GM18868 (cell line): ENCODE data around the gene TMC3.

Source experiments
- ATAC-seq: cut with Tn5 transposase; IDR thresholded peaks from one replicate; pipeline ENCODE4 v1.9.1; 2021; ENCODE audit warnings: mild to moderate bottlenecking, moderate library complexity; ENCODE audit not compliant: unreplicated experiment

Gene TMC3

GRCh38 chr15:81301385-81301784, 72.6 kb downstream of the TMC3 start:
- ATAC-seq, result no peak

GRCh38 chr15:81299630-81300273, 74.3 kb downstream of the TMC3 start:
- no peak for ATAC-seq

DNA sequence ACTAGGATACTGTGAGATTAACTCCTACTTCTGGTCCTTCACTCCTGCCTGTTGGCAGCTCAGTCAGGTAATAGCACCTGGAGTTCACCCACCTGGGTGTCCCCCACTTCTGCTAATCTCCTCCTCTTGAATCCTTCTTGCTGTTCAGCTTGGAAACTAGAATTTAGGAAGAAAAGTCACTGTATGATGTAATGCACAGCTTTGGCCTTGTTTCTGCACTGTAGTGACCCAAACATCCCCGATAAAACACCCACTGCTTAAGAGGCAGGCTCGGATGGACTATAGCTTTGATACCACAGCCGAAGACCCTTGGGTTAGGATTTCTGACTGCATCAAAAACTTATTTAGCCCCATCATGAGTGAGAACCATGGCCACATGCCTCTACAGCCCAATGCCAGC, 74.9 kb downstream of the TMC3 start:
- ATAC-seq, result no peak

DNA sequence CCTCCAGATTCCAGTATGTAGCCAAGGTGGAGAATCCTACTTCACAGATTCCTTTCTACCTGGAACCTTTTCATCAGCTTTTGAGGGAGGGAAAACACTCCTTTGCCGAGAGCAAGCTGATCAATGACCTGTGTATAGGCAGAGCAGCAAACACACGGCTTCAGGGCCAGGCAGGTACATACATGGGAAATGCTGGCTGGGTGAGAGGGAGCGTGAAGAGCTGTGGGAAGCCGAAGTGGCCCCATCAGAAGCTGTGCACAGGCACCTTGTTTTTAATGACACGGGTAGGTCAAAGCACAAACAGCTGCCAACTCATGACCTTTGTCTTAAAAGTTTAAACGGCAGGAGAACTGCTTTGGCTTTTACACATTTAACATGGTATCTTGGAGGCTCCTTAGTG, 75.4 kb downstream of the TMC3 start:
- no peak for ATAC-seq

- no peak for ATAC-seq
Measured at GRCh38 chr15:81297603-81298575, 76.1 kb downstream of the TMC3 start.

- no peak for ATAC-seq
Measured at GRCh38 chr15:81297147-81297572, 76.9 kb downstream of the TMC3 start.

GRCh38 chr15:81296673-81297072, 77.3 kb downstream of the TMC3 start:
- peak; percentile 38 for ATAC-seq

DNA sequence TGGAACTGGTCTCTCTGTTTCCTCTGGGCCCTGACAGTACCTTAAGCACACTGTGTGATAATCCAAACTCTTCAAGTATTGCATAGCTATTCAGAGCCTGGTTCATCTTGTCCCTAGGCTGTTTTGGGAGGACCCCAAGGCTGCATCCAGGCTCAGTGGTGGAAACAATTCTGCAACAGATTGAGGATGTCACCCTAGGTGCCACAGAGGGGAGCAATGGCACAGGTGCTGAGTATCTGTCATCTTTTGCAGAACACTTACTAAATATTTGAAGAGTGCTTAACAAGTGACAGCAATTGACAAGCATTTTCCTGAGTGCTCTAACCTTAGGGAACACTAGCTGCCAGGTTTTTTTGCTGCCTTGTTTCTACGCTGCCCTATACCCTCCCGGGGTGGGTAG, 77.8 kb downstream of the TMC3 start:
- no peak for ATAC-seq

DNA sequence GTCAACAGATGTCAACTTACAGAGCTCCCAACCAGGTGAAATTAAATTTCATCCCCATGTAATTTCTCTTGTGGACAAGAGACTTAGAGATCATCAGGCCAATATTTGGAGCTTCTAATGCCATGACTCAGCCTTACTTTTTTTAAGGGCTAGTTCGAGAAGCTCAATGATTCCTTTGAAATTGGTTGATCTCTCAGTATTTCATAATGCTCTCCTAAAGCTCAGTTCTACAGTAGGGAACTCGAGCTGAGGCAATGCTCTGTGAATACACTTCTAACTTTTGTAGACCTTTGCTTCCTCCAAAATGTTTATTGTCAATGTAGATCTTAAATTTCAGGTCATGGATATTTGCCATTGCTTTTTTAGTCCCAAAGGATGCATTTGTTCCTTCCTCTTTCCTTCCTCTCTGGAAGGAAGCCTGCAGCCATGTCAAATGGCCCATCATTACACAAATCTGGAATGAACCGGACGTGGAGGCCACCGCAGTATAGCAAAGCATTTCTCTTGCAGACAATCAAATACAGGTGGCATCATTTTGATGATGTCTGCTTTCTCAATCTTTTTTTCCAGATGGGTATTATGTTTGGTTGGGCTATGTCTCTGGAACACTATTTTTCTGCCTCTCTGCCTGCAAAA, 78.4 kb downstream of the TMC3 start:
- no peak for ATAC-seq

DNA sequence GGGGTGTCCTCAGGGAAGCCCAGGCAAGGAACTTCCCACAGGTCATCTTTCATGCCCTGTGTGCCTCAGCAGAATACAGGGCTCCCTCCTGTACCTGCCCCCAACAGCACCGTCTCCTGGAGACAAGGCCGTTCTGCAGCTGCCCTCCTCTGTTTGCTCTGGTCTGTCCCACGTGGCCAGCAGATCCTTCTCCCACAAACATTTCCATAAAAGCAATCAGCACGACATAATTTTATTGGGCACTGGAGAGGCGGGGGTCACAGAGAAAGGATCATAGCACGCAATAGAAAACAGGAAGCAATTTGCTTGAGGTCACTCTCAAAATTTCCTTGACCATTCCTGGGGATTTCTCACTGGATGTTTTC, 79.5 kb downstream of the TMC3 start:
- no peak for ATAC-seq

DNA sequence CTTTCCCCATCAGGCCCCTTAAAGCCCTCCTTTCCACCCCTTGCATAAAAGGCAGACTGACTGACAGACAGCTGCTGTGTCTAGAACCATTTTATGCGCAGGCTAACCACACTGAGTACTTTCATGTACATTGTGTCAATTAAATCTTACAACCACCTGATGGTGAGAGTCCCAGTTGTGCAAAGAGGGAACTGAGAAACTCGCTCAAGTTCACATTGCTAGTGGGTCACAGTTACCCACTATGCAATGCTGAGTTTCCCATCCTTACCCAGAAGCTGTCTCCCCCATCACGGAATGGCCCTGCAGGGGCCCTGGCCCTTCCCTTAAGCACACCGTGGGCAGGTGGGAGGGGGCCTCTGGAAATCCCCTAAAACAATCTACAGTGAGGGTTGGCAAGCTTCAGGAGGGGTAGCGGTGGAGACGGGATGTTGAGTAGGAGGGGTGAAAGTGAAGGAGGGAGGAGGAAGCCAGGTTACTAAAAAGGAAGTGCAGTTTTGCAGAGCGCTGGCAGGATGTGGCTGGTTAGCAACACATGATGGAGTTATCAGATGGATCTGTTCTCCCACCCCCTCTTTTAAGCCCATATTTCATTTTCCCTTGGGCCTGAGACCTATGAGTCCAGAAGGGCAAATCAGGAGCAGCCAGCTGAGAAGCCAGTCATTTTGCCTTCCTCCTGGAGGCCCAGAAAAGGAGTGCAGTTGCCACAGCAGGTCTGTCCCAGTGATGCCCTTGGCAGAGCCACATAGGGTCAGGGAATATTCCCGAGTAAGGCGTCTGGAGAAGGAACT, 80.1 kb downstream of the TMC3 start:
- ATAC-seq, result peak; percentile 73

DNA sequence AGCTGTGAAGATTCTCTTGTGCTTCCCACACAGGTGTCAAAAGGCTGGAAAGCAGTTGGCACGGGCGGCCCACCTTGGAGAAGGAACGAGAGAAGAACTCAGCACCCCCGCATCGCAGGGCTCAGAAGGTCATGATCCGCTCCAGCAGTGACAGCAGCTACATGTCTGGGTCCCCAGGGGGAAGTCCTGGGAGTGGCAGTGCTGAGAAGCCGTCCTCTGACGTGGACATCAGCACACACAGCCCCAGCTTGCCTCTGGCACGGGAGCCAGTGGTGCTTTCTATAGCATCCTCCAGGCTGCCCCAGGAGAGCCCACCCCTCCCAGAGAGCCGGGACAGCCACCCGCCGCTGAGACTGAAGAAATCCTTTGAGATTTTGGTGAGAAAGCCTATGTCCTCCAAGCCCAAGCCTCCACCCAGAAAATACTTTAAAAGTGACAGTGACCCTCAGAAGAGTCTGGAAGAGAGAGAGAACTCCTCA, 81.5 kb downstream of the TMC3 start:
- peak; percentile 32 for ATAC-seq

GRCh38 chr15:81291916-81292522, 82.0 kb downstream of the TMC3 start:
- peak; percentile 0 for ATAC-seq

GRCh38 chr15:81289910-81290309, 84.1 kb downstream of the TMC3 start:
- ATAC-seq, result no peak

DNA sequence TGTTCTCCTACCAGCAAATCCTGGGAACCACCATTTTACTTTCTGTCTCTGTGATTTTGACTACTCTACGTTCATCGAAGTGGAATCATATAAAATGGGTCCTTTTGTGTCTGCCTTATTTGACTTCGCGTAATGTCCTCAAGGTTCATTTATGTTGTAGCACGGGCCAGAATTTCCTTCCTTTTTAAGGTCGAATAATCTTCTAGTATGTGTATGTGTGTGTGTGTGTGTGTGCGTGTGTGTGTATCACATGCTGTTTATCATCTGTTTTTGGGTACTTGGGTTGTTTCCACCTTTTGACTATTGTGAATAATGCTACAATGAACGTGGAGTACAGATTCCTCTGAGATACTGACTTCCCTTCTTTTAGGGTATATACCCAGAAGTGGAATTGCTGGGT, 85.4 kb downstream of the TMC3 start:
- ATAC-seq, result no peak

GRCh38 chr15:81288040-81288439, 86.0 kb downstream of the TMC3 start:
- ATAC-seq, result no peak

- peak; percentile 34 for ATAC-seq
Measured at GRCh38 chr15:81286621-81287121, 87.3 kb downstream of the TMC3 start.

- no peak for ATAC-seq
Measured at GRCh38 chr15:81285461-81285860, 88.6 kb downstream of the TMC3 start.

DNA sequence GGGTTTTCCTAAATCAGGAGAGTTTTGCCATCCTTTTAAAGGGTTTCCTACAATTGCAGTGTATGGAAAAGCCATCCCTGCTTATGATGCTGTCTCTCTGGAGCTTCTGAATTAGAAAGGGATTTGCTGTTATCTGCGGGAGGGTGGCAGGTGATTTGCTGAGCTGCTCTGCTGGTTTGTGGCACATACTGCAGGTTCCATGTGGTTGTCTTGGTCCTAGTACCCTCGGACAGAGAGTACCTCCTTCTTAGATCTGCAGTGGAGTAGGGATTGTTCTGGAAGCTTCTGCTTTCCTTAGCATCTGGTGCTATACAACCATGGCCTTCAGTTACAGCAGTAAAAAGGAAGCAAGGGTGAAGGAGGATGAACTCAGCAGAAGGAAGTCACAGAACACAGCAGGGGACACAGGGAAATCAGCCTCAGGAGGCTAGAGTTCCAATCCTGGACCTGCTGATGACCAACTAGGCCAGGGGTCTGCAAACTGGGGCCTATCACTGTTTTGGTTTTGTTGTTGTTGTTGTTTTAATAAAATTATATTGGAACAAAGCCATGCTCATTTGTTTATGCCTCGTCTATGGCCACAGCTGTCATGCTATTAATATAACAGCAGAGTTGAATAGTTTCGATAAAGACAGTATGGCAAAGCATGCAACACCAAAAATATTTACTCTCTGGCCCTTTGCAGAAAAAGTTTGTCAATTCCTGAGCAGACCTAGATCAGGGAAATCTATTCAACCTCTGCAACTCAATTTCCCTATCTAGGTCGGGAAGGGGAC, 89.6 kb downstream of the TMC3 start:
- peak; percentile 42 for ATAC-seq
